Erythroblast (primary cell): Measurements from ENCODE around the gene BICRA.
"Not testable (repeated sequence)": the region's sequence is repeated elsewhere in the genome, so short reads cannot be mapped to it uniquely, and the experiment has no call there.

Experiments
- DNase-seq, 2 experiments: peaks; one replicate each; lab custom pipeline; 2025; lab: John Stamatoyannopoulos, UW
- GATA1 ChIP-seq: IDR thresholded peaks from 2 replicates; pipeline ENCODE4 v1.6.1; 2011; ENCODE audit warnings: low read depth, mild to moderate bottlenecking, control low read depth, low read length, moderate library complexity
- POLR2A ChIP-seq: IDR thresholded peaks from 2 replicates; pipeline ENCODE4 v1.6.1; 2011; ENCODE audit warnings: mild to moderate bottlenecking, low read length

BICRA gene

GRCh38 chr19:47652285-47652684 lies 43.4 kb downstream of the BICRA start:
- TF ChIP-seq POLR2A: no peak
- DNase-seq: no peak

- TF ChIP-seq POLR2A: no peak
- no peak for TF ChIP-seq GATA1
- no peak for DNase-seq
These were observed 44.9 kb downstream of the BICRA start for GRCh38 chr19:47653856-47654255.

- DNase-seq: no peak
- no peak for TF ChIP-seq GATA1
- no peak for TF ChIP-seq POLR2A
These were observed 48.8 kb downstream of the BICRA start for GRCh38 chr19:47657719-47658118.

GRCh38 chr19:47658431-47659348 lies 49.8 kb downstream of the BICRA start:
- no peak for DNase-seq
- TF ChIP-seq POLR2A (no peak), GATA1 (no peak)

- TF ChIP-seq POLR2A: no peak
- TF ChIP-seq GATA1: no peak
- no peak for DNase-seq
These were observed 51.5 kb downstream of the BICRA start for GRCh38 chr19:47660435-47660832.

- TF ChIP-seq POLR2A (no peak), GATA1 (no peak)
- no peak for DNase-seq
These were observed 52.2 kb downstream of the BICRA start for GRCh38 chr19:47661161-47661560.

- DNase-seq: no peak
- TF ChIP-seq GATA1: no peak
- no peak for TF ChIP-seq POLR2A
These were observed 52.7 kb downstream of the BICRA start for GRCh38 chr19:47661611-47662010.

- DNase-seq: no peak
- TF ChIP-seq GATA1 (no peak), POLR2A (no peak)
These were observed 54.5 kb downstream of the BICRA start for GRCh38 chr19:47663435-47663910.

- DNase-seq: no peak
- TF ChIP-seq GATA1: no peak
- TF ChIP-seq POLR2A: no peak
These were observed 55.2 kb downstream of the BICRA start for GRCh38 chr19:47663911-47664771.

- DNase-seq: not testable (repeated sequence)
These were observed 59.6 kb downstream of the BICRA start for GRCh38 chr19:47668556-47668955.

GRCh38 chr19:47670736-47671135 lies 61.8 kb downstream of the BICRA start:
- no peak for DNase-seq
- no peak for TF ChIP-seq GATA1
- no peak for TF ChIP-seq POLR2A

GRCh38 chr19:47671499-47671898 lies 62.6 kb downstream of the BICRA start:
- TF ChIP-seq POLR2A (no peak), GATA1 (no peak)

GRCh38 chr19:47673426-47673825 lies 64.5 kb downstream of the BICRA start:
- DNase-seq: no peak
- TF ChIP-seq GATA1 (no peak), POLR2A (no peak)

More at GRCh38 chr19:47671499-47671898, 62.6 kb downstream of the BICRA start:
- no peak for DNase-seq

GRCh38 chr19:47674548-47674947 lies 65.6 kb downstream of the BICRA start:
- DNase-seq: no peak

More at GRCh38 chr19:47674548-47674947, 65.6 kb downstream of the BICRA start:
- TF ChIP-seq GATA1: no peak
- no peak for TF ChIP-seq POLR2A
